MM.1S (cell line): ENCODE results near the gene PDLIM4.

ENCODE experiments used
- DNase-seq: peaks from one replicate; pipeline ENCODE4 v3.0.0-alpha.2; 2015
- H2AFZ ChIP-seq: fragments of 300-600 bp; sonication (generic); 2 replicates; pipeline ENCODE4 v1.6.0; 2016; ENCODE audit warnings: antibody characterized with exemption, low read length
- H3F3A ChIP-seq: fragments of 300-600 bp; sonication (generic); 2 replicates; pipeline ENCODE4 v1.6.1; 2016; ENCODE audit warnings: mild to moderate bottlenecking, antibody characterized with exemption, low read length, moderate library complexity, mixed read lengths; ENCODE audit not compliant: insufficient read depth
- H3K27ac ChIP-seq: fragments of 300-600 bp; sonication (generic); 2 replicates; pipeline ENCODE4 v1.5.1; 2016; ENCODE audit warnings: mild to moderate bottlenecking, low read length
- H3K27me3 ChIP-seq: fragments of 300-600 bp; sonication (generic); replicated peaks from 2 replicates; pipeline ENCODE4 v1.6.0; 2016; ENCODE audit warnings: low read length; ENCODE audit not compliant: insufficient read depth
- H3K36me3 ChIP-seq: fragments of 300-600 bp; sonication (generic); replicated peaks from 2 replicates; pipeline ENCODE4 v1.6.1; 2016; ENCODE audit warnings: mild to moderate bottlenecking, low read length, mixed read lengths; ENCODE audit not compliant: insufficient read depth
- H3K4me1 ChIP-seq: fragments of 300-600 bp; sonication (generic); 2 replicates; pipeline ENCODE4 v1.6.1; 2016; ENCODE audit warnings: low read length, mixed read lengths
- H3K4me2 ChIP-seq: fragments of 300-600 bp; sonication (generic); 2 replicates; pipeline ENCODE4 v1.6.0; 2016; ENCODE audit warnings: low read depth, low read length
- H3K4me3 ChIP-seq: fragments of 300-600 bp; sonication (generic); 2 replicates; pipeline ENCODE4 v1.5.1; 2016; ENCODE audit warnings: low read length, mixed read lengths
- H3K79me2 ChIP-seq: fragments of 300-600 bp; sonication (generic); 2 replicates; pipeline ENCODE4 v1.6.1; 2016; ENCODE audit warnings: mixed run types, low read length, mixed read lengths
- H3K9ac ChIP-seq: fragments of 300-600 bp; sonication (generic); 2 replicates; pipeline ENCODE4 v1.6.1; 2016; ENCODE audit warnings: low read length, mixed read lengths
- H3K9me2 ChIP-seq: fragments of 300-600 bp; sonication (generic); replicated peaks from 2 replicates; pipeline ENCODE4 v1.6.1; 2016; ENCODE audit warnings: mild to moderate bottlenecking, low read length, mixed read lengths; ENCODE audit not compliant: insufficient read depth
- H3K9me3 ChIP-seq: fragments of 300-600 bp; sonication (generic); replicated peaks from 2 replicates; pipeline ENCODE4 v1.6.1; 2016; ENCODE audit warnings: mild to moderate bottlenecking, low read length, mixed read lengths; ENCODE audit not compliant: insufficient read depth
- H4K20me1 ChIP-seq: fragments of 300-600 bp; sonication (generic); 2 replicates; pipeline ENCODE4 v1.6.1; 2016; ENCODE audit warnings: mild to moderate bottlenecking, low read length, moderate library complexity, mixed read lengths; ENCODE audit not compliant: insufficient read depth
- CTCF ChIP-seq: fragments of 300-600 bp; sonication (generic); IDR thresholded peaks from 2 replicates; pipeline ENCODE4 v1.5.1; 2016; ENCODE audit warnings: antibody characterized with exemption, low read length, mixed read lengths
- EZH2 ChIP-seq: fragments of 300-600 bp; sonication (generic); optimal IDR thresholded peaks from 2 replicates; pipeline ENCODE3; 2017; ENCODE audit warnings: low read depth, mild to moderate bottlenecking, antibody characterized with exemption, low read length, mixed read lengths
- EZH2phosphoT487 ChIP-seq: fragments of 300-600 bp; sonication (generic); IDR thresholded peaks from 2 replicates; pipeline ENCODE4 v1.6.1; 2018; ENCODE audit warnings: antibody characterized with exemption, low read length

Gene PDLIM4

GRCh38 chr5:132319975-132320374 is 62.5 kb downstream of the PDLIM4 start:
- H3K27me3 ChIP-seq = no peaks in the 10 kb centered on the region
- H3K36me3 ChIP-seq = no peaks in the 10 kb centered on the region
- H3K79me2 ChIP-seq = no peaks in the 10 kb centered on the region

GRCh38 chr5:132321109-132321721 is 63.7 kb downstream of the PDLIM4 start:
- H3K4me1 ChIP-seq = no peaks in the 10 kb centered on the region
- no peaks in the 10 kb centered on the region for H3K9me3 ChIP-seq
- H3K27ac ChIP-seq = no peak overlapping the region
- no peak for DNase-seq
- H4K20me1 ChIP-seq = no peaks in the 10 kb centered on the region
- H3K79me2 ChIP-seq = no peaks in the 10 kb centered on the region
- H3K27me3 ChIP-seq = no peaks in the 10 kb centered on the region
- no peak overlapping the region for H2AFZ ChIP-seq
- H3F3A ChIP-seq = no peaks in the 10 kb centered on the region
- TF ChIP-seq EZH2phosphoT487 = no peak
- H3K9me2 ChIP-seq = no peaks in the 10 kb centered on the region
- no peaks in the 10 kb centered on the region for H3K36me3 ChIP-seq
- no peak overlapping the region for H3K4me2 ChIP-seq
- H3K9ac ChIP-seq = no peak overlapping the region
- H3K4me3 ChIP-seq = no peak overlapping the region

More at GRCh38 chr5:132319975-132320374, 62.5 kb downstream of the PDLIM4 start:
- no peak for DNase-seq
- Histone ChIP-seq H2AFZ (no peak overlapping the region), H3K27ac (no peak overlapping the region), H3K9me2 (no peaks in the 10 kb centered on the region), H3K4me3 (no peak overlapping the region), H3F3A (no peaks in the 10 kb centered on the region), H3K9me3 (no peaks in the 10 kb centered on the region), H3K9ac (no peak overlapping the region), H4K20me1 (no peaks in the 10 kb centered on the region), H3K4me1 (no peaks in the 10 kb centered on the region), H3K4me2 (no peak overlapping the region)
- TF ChIP-seq EZH2 (no peak), EZH2phosphoT487 (no peak), CTCF (no peak)

DNA sequence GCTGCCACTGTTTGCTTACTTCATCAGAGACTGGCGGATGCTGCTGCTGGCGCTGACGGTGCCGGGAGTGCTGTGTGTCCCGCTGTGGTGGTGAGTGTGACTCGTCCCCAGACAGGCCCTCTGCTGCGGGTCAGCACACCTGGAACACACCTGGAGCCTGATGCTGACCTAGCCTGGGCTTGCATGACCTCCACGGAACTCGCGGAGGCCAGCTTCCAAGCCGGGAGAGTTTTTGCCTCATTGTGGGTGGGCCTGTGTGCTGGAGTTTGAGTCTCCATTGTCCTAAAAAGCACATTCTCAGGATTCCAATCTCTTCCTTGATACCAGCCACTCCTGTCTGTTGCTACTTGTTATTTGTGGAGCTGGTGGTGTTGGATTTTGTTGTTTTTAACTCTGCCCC is 64.8 kb downstream of the PDLIM4 start:
- Histone ChIP-seq H3K9me2 (no peaks in the 10 kb centered on the region), H3F3A (no peaks in the 10 kb centered on the region), H3K27ac (no peak overlapping the region), H3K9me3 (no peaks in the 10 kb centered on the region), H3K27me3 (no peaks in the 10 kb centered on the region), H4K20me1 (no peaks in the 10 kb centered on the region), H3K36me3 (no peaks in the 10 kb centered on the region), H3K4me3 (no peak overlapping the region), H3K4me1 (no peaks in the 10 kb centered on the region), H3K4me2 (no peak overlapping the region), H3K79me2 (no peaks in the 10 kb centered on the region), H2AFZ (no peak overlapping the region), H3K9ac (no peak overlapping the region)
- DNase-seq = no peak
- TF ChIP-seq EZH2phosphoT487 (no peak), EZH2 (no peak), CTCF (no peak)
